CD4-positive, CD25-positive, alpha-beta regulatory T cell (primary cell): Measurements from ENCODE around the gene KMT2C. TPM values are rescaled to one million over a fixed set of nuclear protein-coding genes. Genes with fewer than 3 reads are reported as not detected.

ENCODE experiments used
- ATAC-seq, 2 donors: fragments of 150-1000 bp; cut with Tn5 transposase; one replicate each; pipeline ENCODE4 v1.10.0; 2021; ENCODE audit warnings: low read depth in 2 of 2, moderate number of reproducible peaks in 2 of 2, moderate library complexity in 1 of 2
- DNase-seq, 3 donors: peaks; one replicate each; pipeline versions ENCODE4 v3.0.0 to v3.0.0-alpha.2; 2012 to 2022; ENCODE audit warnings: mixed read lengths in 1 of 3
- H3K27ac ChIP-seq: one replicate; pipeline ENCODE4 v1.7.0; 2013; ENCODE audit warnings: mild to moderate bottlenecking, low read length; ENCODE audit not compliant: insufficient read depth, poor library complexity, severe bottlenecking
- H3K27me3 ChIP-seq: one replicate; pipeline ENCODE4 v1.7.0; 2013; ENCODE audit warnings: low read length; ENCODE audit not compliant: control insufficient read depth, insufficient read depth
- H3K36me3 ChIP-seq: one replicate; pipeline ENCODE4 v1.7.0; 2013; ENCODE audit warnings: mild to moderate bottlenecking, low read length, moderate library complexity; ENCODE audit not compliant: control insufficient read depth, insufficient read depth
- H3K4me1 ChIP-seq: 2 replicates; pipeline ENCODE4 v1.7.0; 2013; ENCODE audit warnings: mild to moderate bottlenecking, low read length; ENCODE audit not compliant: insufficient read depth, control insufficient read depth, poor library complexity, severe bottlenecking
- H3K4me3 ChIP-seq: one replicate; pipeline ENCODE4 v1.7.0; 2013; ENCODE audit warnings: low read depth, mild to moderate bottlenecking, low read length, moderate library complexity
- H3K9me3 ChIP-seq, 2 experiments: 1 replicate in 1 of 2; 2 replicates in 1 of 2; pipeline ENCODE4 v1.7.0; 2013; ENCODE audit warnings: low read length in 2 of 2, mild to moderate bottlenecking in 1 of 2, moderate library complexity in 1 of 2; ENCODE audit not compliant: control insufficient read depth in 2 of 2
- H3K27ac Mint-ChIP-seq, 3 donors: one replicate each; pipeline ENCODE4 v1.8.0; 2020 to 2022; ENCODE audit warnings: mild to moderate bottlenecking in 3 of 3, mixed read lengths in 3 of 3, moderate library complexity in 2 of 3
- H3K27me3 Mint-ChIP-seq: one replicate; pipeline ENCODE4 v1.8.0; 2022; ENCODE audit warnings: mild to moderate bottlenecking, mixed read lengths
- H3K36me3 Mint-ChIP-seq: one replicate; pipeline ENCODE4 v1.8.0; 2020; ENCODE audit warnings: mixed read lengths
- H3K4me1 Mint-ChIP-seq, 4 donors: one replicate each; pipeline ENCODE4 v1.8.0; 2020 to 2022; ENCODE audit warnings: mixed read lengths in 4 of 4, mild to moderate bottlenecking in 1 of 4
- H3K4me3 Mint-ChIP-seq, 4 donors: one replicate each; pipeline ENCODE4 v1.8.0; 2020 to 2022; ENCODE audit warnings: mild to moderate bottlenecking in 4 of 4, mixed read lengths in 4 of 4, moderate library complexity in 3 of 4
- H3K9me3 Mint-ChIP-seq, 7 donors: one replicate each; pipeline ENCODE4 v1.8.0; 2020 to 2022; ENCODE audit warnings: mixed read lengths in 7 of 7, mild to moderate bottlenecking in 3 of 7, moderate library complexity in 2 of 7
- polyA plus RNA-seq, 4 donors: library from polyadenylated mRNA; unstranded; fragments of 300-500 nt; fragmentation: Illumina TruSeq; gene quantifications; one replicate each; pipeline ENCODE4 v1.2.3, GENCODE V29; 2021
- total RNA-seq: library from RNA; stranded (reverse); gene quantifications from one replicate; pipeline ENCODE4 v1.2.3, GENCODE V29; 2022

Gene KMT2C
- total and polyA plus RNA-seq, 5 donors from 2014 or later, result 8.6 to 160 (median 9.5) TPM

- Histone ChIP-seq H3K27me3 (no peaks in the 10 kb centered on the region), H3K4me1 (peaks cover 32% of the 10 kb centered on the region), H3K27ac (no peak overlapping the region), H3K36me3 (no peaks in the 10 kb centered on the region), H3K9me3 (no peaks in the 10 kb centered on the region), H3K4me3 (no peak overlapping the region)
- H3K27ac Mint-ChIP-seq, result peak overlapping the region in 1 of 3 donors; percentile 30
- DNase-seq (no peak), ATAC-seq (no peak)
- peak overlapping the region in 1 of 4 donors; percentile 81 for H3K4me3 Mint-ChIP-seq
- no peaks in the 10 kb centered on the region for H3K9me3 Mint-ChIP-seq
- H3K36me3 Mint-ChIP-seq, result peaks cover 6% of the 10 kb centered on the region
- H3K4me1 Mint-ChIP-seq, result peaks cover 47 to 71% (median 57%) of the 10 kb centered on the region in 4 donors
- no peaks in the 10 kb centered on the region for H3K27me3 Mint-ChIP-seq
Observed at GRCh38 chr7:152338561-152338960, 97.2 kb downstream of the KMT2C start.

GRCh38 chr7:152336754-152337368 is 98.9 kb downstream of the KMT2C start:
- peak overlapping the region in 3 of 4 donors; percentile 80 to 83 (median 82) for H3K4me3 Mint-ChIP-seq
- H3K4me1 Mint-ChIP-seq, result peaks cover 49 to 72% (median 56%) of the 10 kb centered on the region in 4 donors
- no peaks in the 10 kb centered on the region for H3K9me3 Mint-ChIP-seq
- no peaks in the 10 kb centered on the region for H3K36me3 ChIP-seq
- H3K4me1 ChIP-seq, result peaks cover 26% of the 10 kb centered on the region
- ATAC-seq (peak; percentile 67 to 69), DNase-seq (peak in 2 of 3 donors; percentile 30 to 49)
- H3K36me3 Mint-ChIP-seq, result peaks cover 3% of the 10 kb centered on the region
- no peaks in the 10 kb centered on the region for H3K9me3 ChIP-seq
- H3K27ac Mint-ChIP-seq, result peak overlapping the region in 2 of 3 donors; percentile 90 to 93
- H3K27ac ChIP-seq, result no peak overlapping the region
- H3K27me3 ChIP-seq, result no peaks in the 10 kb centered on the region
- H3K27me3 Mint-ChIP-seq, result no peaks in the 10 kb centered on the region
- peak overlapping the region; percentile 78 for H3K4me3 ChIP-seq

GRCh38 chr7:152335900-152336571 is 99.8 kb downstream of the KMT2C start:
- ATAC-seq, result peak in 1 of 2 donors; percentile 26

GRCh38 chr7:152333134-152333533 is 102.7 kb downstream of the KMT2C start:
- Histone ChIP-seq H3K36me3 (peaks cover 22% of the 10 kb centered on the region), H3K4me1 (peaks cover 22% of the 10 kb centered on the region), H3K9me3 (no peaks in the 10 kb centered on the region), H3K27me3 (no peaks in the 10 kb centered on the region), H3K27ac (no peak overlapping the region), H3K4me3 (no peak overlapping the region)
- Mint-ChIP-seq H3K27me3 (no peaks in the 10 kb centered on the region), H3K27ac (peak overlapping the region in 1 of 3 donors; percentile 62), H3K36me3 (peaks cover 18% of the 10 kb centered on the region), H3K4me3 (peak overlapping the region in 1 of 4 donors; percentile 62), H3K4me1 (peaks cover 49 to 71% (median 53%) of the 10 kb centered on the region in 4 donors), H3K9me3 (no peaks in the 10 kb centered on the region)
- ATAC-seq, result no peak
- DNase-seq, result no peak

More at GRCh38 chr7:152335900-152336571, 99.8 kb downstream of the KMT2C start:
- Mint-ChIP-seq H3K9me3 (no peaks in the 10 kb centered on the region), H3K27me3 (no peaks in the 10 kb centered on the region), H3K4me1 (peaks cover 48 to 70% (median 56%) of the 10 kb centered on the region in 4 donors), H3K36me3 (peaks cover 3% of the 10 kb centered on the region), H3K4me3 (peak overlapping the region; percentile 80 to 93 (median 82)), H3K27ac (peak overlapping the region; percentile 90 to 94 (median 93))
- Histone ChIP-seq H3K4me3 (peak overlapping the region; percentile 78), H3K36me3 (no peaks in the 10 kb centered on the region), H3K27me3 (no peaks in the 10 kb centered on the region), H3K27ac (peak overlapping the region; percentile 47), H3K4me1 (peaks cover 22% of the 10 kb centered on the region), H3K9me3 (no peaks in the 10 kb centered on the region)
- DNase-seq, result peak in 2 of 3 donors; percentile 20 to 62

GRCh38 chr7:152330827-152331226 is 105.0 kb downstream of the KMT2C start:
- no peak overlapping the region for H3K27ac ChIP-seq
- Mint-ChIP-seq H3K9me3 (no peaks in the 10 kb centered on the region), H3K4me1 (peaks cover 35 to 51% (median 37%) of the 10 kb centered on the region in 4 donors), H3K27ac (peak overlapping the region in 1 of 3 donors; percentile 34), H3K27me3 (no peaks in the 10 kb centered on the region), H3K36me3 (peaks cover 18% of the 10 kb centered on the region), H3K4me3 (no peak overlapping the region)
- ATAC-seq (no peak), DNase-seq (no peak)
- no peaks in the 10 kb centered on the region for H3K27me3 ChIP-seq
- H3K4me1 ChIP-seq, result peaks cover 6% of the 10 kb centered on the region
- no peaks in the 10 kb centered on the region for H3K9me3 ChIP-seq
- no peak overlapping the region for H3K4me3 ChIP-seq
- peaks cover 39% of the 10 kb centered on the region for H3K36me3 ChIP-seq

GRCh38 chr7:152329469-152329868 is 106.3 kb downstream of the KMT2C start:
- Mint-ChIP-seq H3K36me3 (peaks cover 21% of the 10 kb centered on the region), H3K9me3 (peaks cover 0 to 1% (median 0%) of the 10 kb centered on the region in 7 donors), H3K27ac (no peak overlapping the region), H3K4me1 (peaks cover 26 to 40% (median 30%) of the 10 kb centered on the region in 4 donors), H3K27me3 (no peaks in the 10 kb centered on the region), H3K4me3 (no peak overlapping the region)
- no peak for ATAC-seq
- Histone ChIP-seq H3K36me3 (peaks cover 39% of the 10 kb centered on the region), H3K9me3 (no peaks in the 10 kb centered on the region), H3K27ac (no peak overlapping the region), H3K27me3 (no peaks in the 10 kb centered on the region), H3K4me1 (no peaks in the 10 kb centered on the region), H3K4me3 (no peak overlapping the region)
- DNase-seq, result no peak

GRCh38 chr7:152328234-152328633 is 107.6 kb downstream of the KMT2C start:
- Histone ChIP-seq H3K27ac (no peak overlapping the region), H3K4me1 (no peaks in the 10 kb centered on the region), H3K36me3 (peaks cover 39% of the 10 kb centered on the region), H3K27me3 (no peaks in the 10 kb centered on the region), H3K4me3 (no peak overlapping the region), H3K9me3 (no peaks in the 10 kb centered on the region)
- Mint-ChIP-seq H3K4me3 (no peak overlapping the region), H3K27me3 (no peaks in the 10 kb centered on the region), H3K4me1 (peaks cover 22 to 31% (median 27%) of the 10 kb centered on the region in 4 donors), H3K27ac (peak overlapping the region in 1 of 3 donors; percentile 54), H3K36me3 (peaks cover 26% of the 10 kb centered on the region), H3K9me3 (peaks cover 0 to 1% (median 0%) of the 10 kb centered on the region in 7 donors)
- no peak for ATAC-seq
- DNase-seq, result no peak
